HG03439 (cell line): ENCODE measurements around the gene KRTAP12-4.
"Not testable (repeated sequence)": the region's sequence is repeated elsewhere in the genome, so short reads cannot be mapped to it uniquely, and the experiment has no call there.

Experiments used
- ATAC-seq: cut with Tn5 transposase; IDR thresholded peaks from one replicate; pipeline ENCODE4 v1.9.1; 2021; ENCODE audit warnings: mild to moderate bottlenecking, moderate library complexity; ENCODE audit not compliant: unreplicated experiment

KRTAP12-4 gene

DNA sequence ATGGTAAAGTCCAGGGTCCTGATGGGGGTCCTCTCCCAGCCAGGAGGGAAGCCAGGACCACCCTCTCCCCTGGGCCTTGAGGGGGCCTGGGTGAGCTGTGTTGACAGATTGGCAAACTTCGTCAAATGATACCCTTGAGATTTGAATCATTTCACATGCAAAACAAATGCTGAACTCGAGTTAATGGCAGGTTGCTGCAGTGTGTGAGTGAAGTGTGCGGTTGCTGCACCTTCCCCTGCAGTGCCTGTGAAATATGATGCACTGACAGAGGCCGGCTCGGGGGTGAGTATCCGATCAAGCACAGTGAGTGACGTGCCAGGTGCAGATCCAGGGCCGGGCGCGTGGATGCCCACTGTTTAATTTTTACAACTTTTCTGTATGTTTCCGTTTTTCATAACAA lies 33.2 kb upstream of the KRTAP12-4 start:
- ATAC-seq = no peak

- no peak for ATAC-seq
Observed at GRCh38 chr21:44686843-44687561, 32.5 kb upstream of the KRTAP12-4 start.

DNA sequence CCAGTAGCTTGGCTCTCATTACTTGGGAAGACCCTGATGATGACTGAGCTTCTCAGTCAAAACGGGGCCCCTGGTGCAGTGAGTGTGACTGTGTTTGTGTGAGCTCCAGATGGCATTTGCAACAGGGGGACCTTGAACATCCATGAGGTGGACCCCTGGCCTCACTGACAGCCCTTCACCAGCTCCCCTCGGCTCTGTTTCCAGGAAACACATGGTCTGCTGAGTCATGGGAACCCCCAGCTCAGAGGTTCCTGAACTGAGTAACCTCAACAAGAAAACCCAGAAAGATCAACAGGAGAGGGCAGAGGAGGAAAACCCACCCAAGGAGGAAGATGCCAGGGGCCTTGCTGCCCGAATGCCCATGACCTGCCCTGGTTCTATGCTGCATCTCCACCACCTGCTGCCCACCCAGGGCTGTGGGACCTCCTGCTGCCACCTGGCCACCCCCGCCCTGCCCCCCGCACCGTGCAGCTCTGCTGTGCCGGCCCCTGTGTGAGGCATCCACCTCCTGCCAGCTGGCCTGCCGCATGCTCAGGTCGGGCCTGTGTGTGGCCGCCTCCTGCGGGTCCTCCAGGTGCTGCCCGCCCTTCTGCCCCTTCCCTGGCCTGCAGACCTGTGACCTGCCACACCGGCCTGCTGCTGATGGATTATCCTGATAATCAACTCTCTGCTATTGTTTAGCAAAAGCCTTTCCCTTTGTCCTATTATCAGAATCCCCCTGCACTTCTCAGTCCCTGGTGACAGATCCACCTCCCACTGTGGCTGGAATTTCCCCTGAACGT lies 31.7 kb upstream of the KRTAP12-4 start:
- no peak for ATAC-seq

DNA sequence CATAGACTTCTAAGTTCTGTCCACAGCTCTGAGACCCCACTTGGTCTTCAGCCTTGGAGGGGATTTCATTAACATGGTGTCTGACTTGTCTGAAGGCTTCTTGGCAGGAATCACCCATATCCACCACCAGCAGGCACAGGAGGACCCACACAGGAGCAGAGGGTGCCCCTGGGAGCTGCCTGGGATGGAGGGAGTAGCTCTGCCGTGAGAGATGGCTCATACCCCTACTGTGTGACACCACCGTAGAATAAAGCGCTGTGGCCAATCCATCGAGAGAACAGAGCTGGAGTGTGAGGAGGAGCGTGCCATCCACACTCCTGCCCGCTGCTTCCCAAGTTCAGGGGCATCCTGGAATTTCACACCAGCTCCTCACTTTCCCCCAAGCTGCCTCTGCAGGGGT lies 30.6 kb upstream of the KRTAP12-4 start:
- not testable (repeated sequence) for ATAC-seq

GRCh38 chr21:44684483-44684882 lies 30.0 kb upstream of the KRTAP12-4 start:
- ATAC-seq = no peak

DNA sequence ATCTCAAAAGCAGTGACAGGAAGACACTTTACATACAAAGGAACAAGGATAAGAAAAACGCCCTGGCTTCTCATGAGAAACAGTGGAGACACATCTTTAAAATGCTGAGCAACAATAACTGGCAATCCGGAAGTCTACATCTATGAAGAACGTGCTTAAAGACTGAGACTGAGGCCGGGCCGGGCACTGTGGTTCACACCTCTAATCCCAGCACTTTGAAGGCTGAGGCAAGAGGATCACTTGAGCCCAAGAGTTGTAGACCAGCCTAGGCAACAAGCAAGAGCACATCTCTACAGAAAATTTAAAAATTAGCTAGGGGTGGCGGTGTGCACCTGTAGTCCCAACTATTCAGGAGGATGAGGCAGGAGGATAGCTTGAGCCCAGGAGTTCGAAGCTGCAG lies 29.6 kb upstream of the KRTAP12-4 start:
- ATAC-seq = no peak

- ATAC-seq = no peak
Observed at GRCh38 chr21:44682580-44683151, 28.2 kb upstream of the KRTAP12-4 start.

- ATAC-seq = no peak
Observed at GRCh38 chr21:44681861-44682579, 27.6 kb upstream of the KRTAP12-4 start, which contains the start of gene KRTAP12-1. TSS of gene KRTAP12-1 (minus strand) at chr21:44682163. CDS start at chr21:44682123, 40 bp downstream.

GRCh38 chr21:44681152-44681551 lies 26.7 kb upstream of the KRTAP12-4 start:
- ATAC-seq = no peak

DNA sequence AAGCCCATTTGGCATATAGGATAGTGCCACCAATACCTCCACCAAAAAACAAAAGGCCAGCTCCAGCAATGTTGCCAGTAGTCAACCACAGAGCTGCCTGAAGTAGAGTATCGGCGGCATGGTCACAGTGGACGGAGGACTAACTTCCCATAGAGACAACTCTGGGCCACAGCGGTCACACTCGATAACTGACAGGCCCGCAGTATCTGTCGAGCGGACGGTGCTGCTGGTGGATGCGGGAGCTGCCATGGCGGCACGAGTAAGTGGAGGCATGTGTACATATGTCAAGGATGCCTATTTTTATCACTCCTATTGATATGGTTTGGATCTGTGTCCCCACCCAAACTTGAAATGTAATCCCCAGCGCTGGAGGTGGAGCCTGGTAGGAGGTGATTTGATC lies 23.4 kb upstream of the KRTAP12-4 start:
- ATAC-seq = no peak

- ATAC-seq = no peak
Observed at GRCh38 chr21:44671911-44672310, 17.5 kb upstream of the KRTAP12-4 start.

GRCh38 chr21:44670642-44671432 lies 16.4 kb upstream of the KRTAP12-4 start:
- no peak for ATAC-seq

- ATAC-seq = no peak
Observed at GRCh38 chr21:44667612-44668011, 13.2 kb upstream of the KRTAP12-4 start.

- no peak for ATAC-seq
Observed at GRCh38 chr21:44666401-44667320, 12.2 kb upstream of the KRTAP12-4 start, which contains the start of gene KRTAP12-2. TSS of gene KRTAP12-2 (minus strand) at chr21:44666927. CDS start at chr21:44666886, 41 bp downstream.

GRCh38 chr21:44664691-44665090 lies 10.2 kb upstream of the KRTAP12-4 start:
- ATAC-seq = no peak

- ATAC-seq = not testable (repeated sequence)
Observed at GRCh38 chr21:44661567-44661966, 7.1 kb upstream of the KRTAP12-4 start.

- no peak for ATAC-seq
Observed at GRCh38 chr21:44658913-44659595, 4.6 kb upstream of the KRTAP12-4 start.

- ATAC-seq = no peak
Observed at GRCh38 chr21:44658541-44658910, 4.1 kb upstream of the KRTAP12-4 start.
